Measurements from ENCODE around the gene UBE2R2. TPM values are rescaled to one million over a fixed set of nuclear protein-coding genes. Genes with fewer than 3 reads are reported as not detected.
A peak's percentile ranks its signal among the peaks of the same experiment; 100 is the strongest.

Gene UBE2R2
- total and polyA plus RNA-seq, 2 donors (not counting 3 experiments of a cell fraction or from before 2014, with no cell fraction given): 23.9 to 54.3 TPM

- CTCF ChIA-PET: no interaction called here
- Histone ChIP-seq H3K4me1 (ENCODE audit: control insufficient read depth, extremely low read depth, insufficient read depth, low read length) (peaks cover 15% of the 10 kb centered on the region), H3K9me3 (replicated peaks; ENCODE audit: control insufficient read depth, insufficient read depth, low read length) (no peaks in the 10 kb centered on the region), H3K4me2 (ENCODE audit: insufficient read depth, low read length) (no peak overlapping the region), H3K4me3 (replicated peaks in 1 of 3; ENCODE audit: insufficient read depth in 1 of 3, low read depth in 1 of 3, low read length in 3 of 3) (no peak overlapping the region), H3K36me3 (ENCODE audit: control insufficient read depth in 2 of 2, extremely low read depth in 1 of 2, insufficient read depth in 2 of 2, low read length in 2 of 2) (peaks cover 7 to 9% of the 10 kb centered on the region in 2 experiments), H3K9ac (replicated peaks; ENCODE audit: extremely low read depth, insufficient read depth, low read length) (no peak overlapping the region), H3K27ac (ENCODE audit: insufficient read depth, low read depth, low read length) (no peak overlapping the region), H3K27me3 (ENCODE audit: control insufficient read depth in 2 of 2, insufficient read depth in 2 of 2, low read length in 2 of 2) (no peaks in the 10 kb centered on the region), H3K9me1 (replicated peaks; ENCODE audit: control insufficient read depth, extremely low read depth, insufficient read depth, low read length) (no peaks in the 10 kb centered on the region), H4K20me1 (replicated peaks; ENCODE audit: control insufficient read depth, extremely low read depth, insufficient read depth, low read length) (no peaks in the 10 kb centered on the region), H3K79me2 (ENCODE audit: control insufficient read depth, insufficient read depth, low read length) (peaks cover 3% of the 10 kb centered on the region), H2AFZ (ENCODE audit: low read depth, low read length) (no peak overlapping the region)
- no TSS peak for BruUV-seq (replicated peaks)
- DNase-seq (ENCODE audit: low read depth, low spot score): no peak
- peak; percentile 33 for FAIRE-seq
- TF ChIP-seq POLR2A (IDR thresholded peaks at IDR 0.05; ENCODE audit: low read depth, low read length) (no peak), MYC (IDR thresholded peaks at IDR 0.05; ENCODE audit: low read depth, low read length) (no peak), MAX (IDR thresholded peaks at IDR 0.05; ENCODE audit: insufficient read depth, insufficient read length) (no peak), CTCF (IDR thresholded peaks at IDR 0.05; ENCODE audit: extremely low read depth in 1 of 2, insufficient read depth in 1 of 2, low read depth in 1 of 2, low read length in 2 of 2) (no peak), FOS (IDR thresholded peaks at IDR 0.05; ENCODE audit: borderline replicate concordance, insufficient read depth, low read length) (no peak), EZH2 (IDR thresholded peaks at IDR 0.05; ENCODE audit: borderline replicate concordance, low read depth, low read length, severe bottlenecking) (no peak), JUN (IDR thresholded peaks at IDR 0.05; ENCODE audit: borderline replicate concordance, insufficient read depth, insufficient read length, low read depth) (no peak), GATA2 (IDR thresholded peaks at IDR 0.05; ENCODE audit: insufficient read depth, insufficient read length, low read depth, low read length) (no peak), POLR2AphosphoS5 (IDR thresholded peaks at IDR 0.05; ENCODE audit: insufficient read depth, low read depth, low read length) (no peak)
- POLR2A ChIA-PET: no interaction called here
- intact Hi-C loops (cut with micrococcal nuclease): no loop called here
- dilution Hi-C loops (cut with MboI; ENCODE audit: extremely low pct_ligation_motif_present, low sequenced_read_pairs): no loop called here
Measured at GRCh38 chr9:33956544-33956943, 139.6 kb downstream of the UBE2R2 start.
